NCI-H524 (cell line): ENCODE data around the gene FRMD3.

Experiments used
- DNase-seq, 2 experiments: peaks; one replicate each; lab custom pipeline; 2025; lab: John Stamatoyannopoulos, UW

Gene FRMD3

GRCh38 chr9:83235526-83235925 lies 302.7 kb downstream of the FRMD3 start:
- DNase-seq: no peak

- DNase-seq: no peak
Observed at GRCh38 chr9:83234541-83234940, 303.7 kb downstream of the FRMD3 start.

- DNase-seq: no peak
Observed at GRCh38 chr9:83233647-83234046, 304.6 kb downstream of the FRMD3 start.

- no peak for DNase-seq
Observed at GRCh38 chr9:83231039-83231438, 307.2 kb downstream of the FRMD3 start.

GRCh38 chr9:83220730-83221129 lies 317.5 kb downstream of the FRMD3 start:
- DNase-seq: no peak

GRCh38 chr9:83219924-83220438 lies 318.2 kb downstream of the FRMD3 start:
- no peak for DNase-seq

GRCh38 chr9:83219154-83219923 lies 318.9 kb downstream of the FRMD3 start:
- DNase-seq: peak; percentile 11 to 60

GRCh38 chr9:83218411-83219090 lies 319.6 kb downstream of the FRMD3 start:
- no peak for DNase-seq

GRCh38 chr9:83209188-83209731 lies 328.9 kb downstream of the FRMD3 start:
- no peak for DNase-seq

GRCh38 chr9:83208065-83208850 lies 329.9 kb downstream of the FRMD3 start:
- no peak for DNase-seq

GRCh38 chr9:83204047-83204446 lies 334.2 kb downstream of the FRMD3 start:
- DNase-seq: no peak

- no peak for DNase-seq
Observed at GRCh38 chr9:83200531-83200930, 337.7 kb downstream of the FRMD3 start.

- no peak for DNase-seq
Observed at GRCh38 chr9:83199832-83200231, 338.4 kb downstream of the FRMD3 start.

- DNase-seq: peak; percentile 8 to 61
Observed at GRCh38 chr9:83199240-83199639, 339.0 kb downstream of the FRMD3 start.

- peak in 1 of 2 experiments; percentile 2 for DNase-seq
Observed at GRCh38 chr9:83198371-83198770, 339.8 kb downstream of the FRMD3 start.

- DNase-seq: peak; percentile 86 to 91
Observed at GRCh38 chr9:83197591-83197990, 340.6 kb downstream of the FRMD3 start.

GRCh38 chr9:83196946-83197345 lies 341.3 kb downstream of the FRMD3 start:
- DNase-seq: peak in 1 of 2 experiments; percentile 32
